GM12892 (cell line): ENCODE measurements around the gene LAIR2.

Source experiments
- POLR2A ChIP-seq: IDR thresholded peaks from 2 replicates; pipeline ENCODE4 v1.6.1; 2011; ENCODE audit warnings: low read depth, low read length, control low read depth
- POLR2AphosphoS5 ChIP-seq: IDR thresholded peaks from 2 replicates; pipeline ENCODE4 v1.6.1; 2011; ENCODE audit warnings: low read depth, low read length, control low read depth
- TAF1 ChIP-seq: IDR thresholded peaks from 2 replicates; pipeline ENCODE4 v1.6.1; 2011; ENCODE audit warnings: low read depth, mild to moderate bottlenecking, control low read depth, low read length, borderline replicate concordance

DNA sequence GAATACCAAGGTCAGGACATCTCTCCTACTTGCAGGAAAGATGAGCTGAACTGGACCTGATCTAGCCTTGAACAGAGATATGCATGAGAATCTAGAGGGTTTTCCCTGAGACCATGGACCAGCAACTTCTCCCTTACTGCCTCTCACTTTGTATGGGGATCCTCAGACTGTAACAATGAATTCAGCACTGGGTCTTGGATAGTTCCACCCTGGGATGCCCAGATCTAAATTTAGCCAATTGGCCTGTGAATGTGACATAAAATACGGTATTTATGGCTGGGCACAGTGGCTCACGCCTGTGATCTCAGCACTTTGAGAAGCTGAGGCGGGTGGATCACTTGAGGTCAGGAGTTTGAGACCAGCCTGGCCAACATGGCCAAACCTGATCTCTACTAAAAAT, 55.7 kb downstream of the LAIR2 start:
- TF ChIP-seq TAF1 (no peak), POLR2A (no peak), POLR2AphosphoS5 (no peak)
